Measurements from ENCODE around the gene INAFM1. TPM values are rescaled to one million over a fixed set of nuclear protein-coding genes. Genes with fewer than 3 reads are reported as not detected.

Gene INAFM1
- total and polyA plus RNA-seq, 4 donors, result 1.5 to 2.5 (median 1.9) TPM

- DNase-seq (ENCODE audit: low spot score), result no peak
- no peak for TF ChIP-seq FOXA1 (IDR thresholded peaks at IDR 0.05)
- H3K9me3 ChIP-seq (ENCODE audit: control insufficient read depth in 4 of 4, low read length in 3 of 4), result no peaks in the 10 kb centered on the region
- no peak overlapping the region for H3K27ac ChIP-seq (ENCODE audit: low read depth in 1 of 2, low read length in 2 of 2)
- WGBS, result 90% methylated on average over 4 of the region's 4 CpGs
- no peak overlapping the region for H3K4me3 ChIP-seq (ENCODE audit: low read depth in 1 of 3, low read length in 3 of 3)
- no peak overlapping the region for H3K9ac ChIP-seq (ENCODE audit: low read depth in 1 of 2, low read length in 2 of 2)
- H3K27me3 ChIP-seq (ENCODE audit: control insufficient read depth in 4 of 4, insufficient read depth in 4 of 4, low read length in 3 of 4), result no peaks in the 10 kb centered on the region
- H3K4me1 ChIP-seq (ENCODE audit: control insufficient read depth in 4 of 4, insufficient read depth in 4 of 4, low read length in 3 of 4), result peaks cover 3 to 6% (median 3%) of the 10 kb centered on the region in 4 donors
- H3K36me3 ChIP-seq (ENCODE audit: control insufficient read depth in 4 of 4, insufficient read depth in 3 of 4, low read depth in 1 of 4, low read length in 3 of 4), result no peaks in the 10 kb centered on the region
These were observed 41.8 kb downstream of the INAFM1 start for GRCh38 chr19:47316513-47316912.

GRCh38 chr19:47319923-47320871 is 45.5 kb downstream of the INAFM1 start:
- Histone ChIP-seq H3K36me3 (ENCODE audit: control insufficient read depth in 4 of 4, insufficient read depth in 3 of 4, low read depth in 1 of 4, low read length in 3 of 4) (no peaks in the 10 kb centered on the region), H3K27ac (ENCODE audit: low read depth in 1 of 2, low read length in 2 of 2) (no peak overlapping the region), H3K9ac (ENCODE audit: low read depth in 1 of 2, low read length in 2 of 2) (no peak overlapping the region), H3K9me3 (ENCODE audit: control insufficient read depth in 4 of 4, low read length in 3 of 4) (no peaks in the 10 kb centered on the region), H3K4me1 (ENCODE audit: control insufficient read depth in 4 of 4, insufficient read depth in 4 of 4, low read length in 3 of 4) (peaks cover 1 to 4% (median 2%) of the 10 kb centered on the region in 4 donors), H3K27me3 (ENCODE audit: control insufficient read depth in 4 of 4, insufficient read depth in 4 of 4, low read length in 3 of 4) (no peaks in the 10 kb centered on the region), H3K4me3 (ENCODE audit: low read depth in 1 of 3, low read length in 3 of 3) (no peak overlapping the region)
- WGBS, result 95% methylated on average over 46 of the region's 46 CpGs
- TF ChIP-seq NR2F2 (IDR thresholded peaks at IDR 0.05) (no peak), RAD21 (IDR thresholded peaks at IDR 0.05) (no peak), SP1 (IDR thresholded peaks at IDR 0.05) (no peak)
- TF ChIP-seq, protein P1, sequence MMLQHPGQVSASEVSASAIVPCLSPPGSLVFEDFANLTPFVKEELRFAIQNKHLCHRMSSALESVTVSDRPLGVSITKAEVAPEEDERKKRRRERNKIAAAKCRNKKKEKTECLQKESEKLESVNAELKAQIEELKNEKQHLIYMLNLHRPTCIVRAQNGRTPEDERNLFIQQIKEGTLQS (IDR thresholded peaks at IDR 0.05), result no peak
- DNase-seq (ENCODE audit: low spot score), result no peak

DNA sequence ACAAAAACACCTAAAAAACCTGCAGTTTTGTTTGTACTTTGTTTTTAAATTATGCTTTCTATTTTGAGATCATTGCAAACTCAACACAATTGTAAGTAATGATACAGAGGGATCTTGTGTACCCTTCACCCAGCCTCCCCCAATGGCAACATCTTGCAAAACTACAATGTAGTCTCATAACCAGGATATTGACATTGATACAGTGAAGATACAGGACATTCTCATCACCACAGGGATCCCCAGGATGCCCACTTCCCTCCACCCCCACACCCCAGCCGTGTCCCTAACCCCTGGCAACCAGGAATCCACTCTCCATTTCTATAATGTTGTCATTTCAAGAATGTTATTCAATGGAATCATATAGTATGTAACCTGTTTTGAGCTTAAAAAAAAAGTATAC is 46.9 kb downstream of the INAFM1 start:
- Histone ChIP-seq H3K27me3 (ENCODE audit: control insufficient read depth in 4 of 4, insufficient read depth in 4 of 4, low read length in 3 of 4) (no peaks in the 10 kb centered on the region), H3K9me3 (ENCODE audit: control insufficient read depth in 4 of 4, low read length in 3 of 4) (no peaks in the 10 kb centered on the region), H3K36me3 (ENCODE audit: control insufficient read depth in 4 of 4, insufficient read depth in 3 of 4, low read depth in 1 of 4, low read length in 3 of 4) (no peaks in the 10 kb centered on the region), H3K4me1 (ENCODE audit: control insufficient read depth in 4 of 4, insufficient read depth in 4 of 4, low read length in 3 of 4) (no peaks in the 10 kb centered on the region), H3K27ac (ENCODE audit: low read depth in 1 of 2, low read length in 2 of 2) (peak overlapping the region in 1 of 2 donors; percentile 20), H3K4me3 (ENCODE audit: low read depth in 1 of 3, low read length in 3 of 3) (no peak overlapping the region), H3K9ac (ENCODE audit: low read depth in 1 of 2, low read length in 2 of 2) (no peak overlapping the region)
- TF ChIP-seq JUND (IDR thresholded peaks at IDR 0.05), result no peak
- no peak for TF ChIP-seq EGR1 (IDR thresholded peaks at IDR 0.05; ENCODE audit: low read depth in 2 of 2)
- TF ChIP-seq YY1 (IDR thresholded peaks at IDR 0.05), result no peak
- TF ChIP-seq HNF4G (IDR thresholded peaks at IDR 0.05), result no peak
- TF ChIP-seq GABPA (IDR thresholded peaks at IDR 0.05 in 1 of 2, conservative IDR thresholded peaks at IDR 0.05 in 1 of 2), result no peak
- no peak for TF ChIP-seq SP1 (IDR thresholded peaks at IDR 0.05)
- TF ChIP-seq, protein P2, sequence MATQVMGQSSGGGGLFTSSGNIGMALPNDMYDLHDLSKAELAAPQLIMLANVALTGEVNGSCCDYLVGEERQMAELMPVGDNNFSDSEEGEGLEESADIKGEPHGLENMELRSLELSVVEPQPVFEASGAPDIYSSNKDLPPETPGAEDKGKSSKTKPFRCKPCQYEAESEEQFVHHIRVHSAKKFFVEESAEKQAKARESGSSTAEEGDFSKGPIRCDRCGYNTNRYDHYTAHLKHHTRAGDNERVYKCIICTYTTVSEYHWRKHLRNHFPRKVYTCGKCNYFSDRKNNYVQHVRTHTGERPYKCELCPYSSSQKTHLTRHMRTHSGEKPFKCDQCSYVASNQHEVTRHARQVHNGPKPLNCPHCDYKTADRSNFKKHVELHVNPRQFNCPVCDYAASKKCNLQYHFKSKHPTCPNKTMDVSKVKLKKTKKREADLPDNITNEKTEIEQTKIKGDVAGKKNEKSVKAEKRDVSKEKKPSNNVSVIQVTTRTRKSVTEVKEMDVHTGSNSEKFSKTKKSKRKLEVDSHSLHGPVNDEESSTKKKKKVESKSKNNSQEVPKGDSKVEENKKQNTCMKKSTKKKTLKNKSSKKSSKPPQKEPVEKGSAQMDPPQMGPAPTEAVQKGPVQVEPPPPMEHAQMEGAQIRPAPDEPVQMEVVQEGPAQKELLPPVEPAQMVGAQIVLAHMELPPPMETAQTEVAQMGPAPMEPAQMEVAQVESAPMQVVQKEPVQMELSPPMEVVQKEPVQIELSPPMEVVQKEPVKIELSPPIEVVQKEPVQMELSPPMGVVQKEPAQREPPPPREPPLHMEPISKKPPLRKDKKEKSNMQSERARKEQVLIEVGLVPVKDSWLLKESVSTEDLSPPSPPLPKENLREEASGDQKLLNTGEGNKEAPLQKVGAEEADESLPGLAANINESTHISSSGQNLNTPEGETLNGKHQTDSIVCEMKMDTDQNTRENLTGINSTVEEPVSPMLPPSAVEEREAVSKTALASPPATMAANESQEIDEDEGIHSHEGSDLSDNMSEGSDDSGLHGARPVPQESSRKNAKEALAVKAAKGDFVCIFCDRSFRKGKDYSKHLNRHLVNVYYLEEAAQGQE (IDR thresholded peaks at IDR 0.05), result no peak
- no peak for DNase-seq (ENCODE audit: low spot score)
- 86% methylated on average over 1 of the region's 1 CpG for WGBS

Data from liver (tissue), 9 donors.